ENCODE results near the gene HPCAL1.

The HPCAL1 gene

GRCh38 chr2:10284108-10284870, 18.4 kb upstream of the HPCAL1 start:
- Histone ChIP-seq H3F3A (ENCODE audit: low read depth) (no peaks in the 10 kb centered on the region), H3K4me1 (ENCODE audit: insufficient read depth, low read length, poor library complexity, severe bottlenecking) (peaks cover 25% of the 10 kb centered on the region)

DNA sequence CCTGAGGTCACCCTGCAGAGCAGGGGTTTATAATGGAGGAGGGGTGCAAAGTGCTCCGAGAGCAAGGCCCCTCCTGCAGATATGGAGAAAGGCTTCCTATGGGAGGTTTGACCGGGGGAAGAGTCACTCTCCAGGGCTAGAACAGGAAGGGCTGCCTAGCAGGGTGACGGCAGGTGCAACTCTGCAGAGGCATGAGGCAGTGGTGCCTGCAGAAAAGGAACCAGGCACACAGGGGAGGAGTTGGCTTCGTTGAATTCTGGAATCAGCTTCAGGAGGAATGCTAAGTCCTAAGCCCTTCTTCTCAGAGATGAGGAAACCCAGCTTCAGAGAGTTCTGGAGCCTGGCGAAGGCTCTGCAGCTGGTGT, 17.5 kb upstream of the HPCAL1 start:
- TF ChIP-seq, protein P1, sequence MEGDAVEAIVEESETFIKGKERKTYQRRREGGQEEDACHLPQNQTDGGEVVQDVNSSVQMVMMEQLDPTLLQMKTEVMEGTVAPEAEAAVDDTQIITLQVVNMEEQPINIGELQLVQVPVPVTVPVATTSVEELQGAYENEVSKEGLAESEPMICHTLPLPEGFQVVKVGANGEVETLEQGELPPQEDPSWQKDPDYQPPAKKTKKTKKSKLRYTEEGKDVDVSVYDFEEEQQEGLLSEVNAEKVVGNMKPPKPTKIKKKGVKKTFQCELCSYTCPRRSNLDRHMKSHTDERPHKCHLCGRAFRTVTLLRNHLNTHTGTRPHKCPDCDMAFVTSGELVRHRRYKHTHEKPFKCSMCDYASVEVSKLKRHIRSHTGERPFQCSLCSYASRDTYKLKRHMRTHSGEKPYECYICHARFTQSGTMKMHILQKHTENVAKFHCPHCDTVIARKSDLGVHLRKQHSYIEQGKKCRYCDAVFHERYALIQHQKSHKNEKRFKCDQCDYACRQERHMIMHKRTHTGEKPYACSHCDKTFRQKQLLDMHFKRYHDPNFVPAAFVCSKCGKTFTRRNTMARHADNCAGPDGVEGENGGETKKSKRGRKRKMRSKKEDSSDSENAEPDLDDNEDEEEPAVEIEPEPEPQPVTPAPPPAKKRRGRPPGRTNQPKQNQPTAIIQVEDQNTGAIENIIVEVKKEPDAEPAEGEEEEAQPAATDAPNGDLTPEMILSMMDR (conservative IDR thresholded peaks at IDR 0.05; ENCODE audit: low read length) = no peak
- TF ChIP-seq EZH2phosphoT487 (IDR thresholded peaks at IDR 0.05; ENCODE audit: borderline replicate concordance) = no peak
- no peaks in the 10 kb centered on the region for H3K79me2 ChIP-seq (ENCODE audit: insufficient read depth, low read length)
- peak overlapping the region; percentile 43 for H2AFZ ChIP-seq (ENCODE audit: low read length)
- H3K4me3 ChIP-seq (ENCODE audit: low read length, poor library complexity, severe bottlenecking) = peak overlapping the region; percentile 8
- no peaks in the 10 kb centered on the region for H3F3A ChIP-seq (ENCODE audit: low read depth)
- H3K4me2 ChIP-seq (ENCODE audit: low read depth, low read length, poor library complexity, severe bottlenecking) = peak overlapping the region; percentile 57
- H3K36me3 ChIP-seq (ENCODE audit: insufficient read depth, low read length) = no peaks in the 10 kb centered on the region
- peak overlapping the region; percentile 63 for H3K9ac ChIP-seq (ENCODE audit: low read depth, low read length, poor library complexity, severe bottlenecking)
- H3K9me3 ChIP-seq (ENCODE audit: insufficient read depth, low read depth, low read length) = no peaks in the 10 kb centered on the region
- peaks cover 25% of the 10 kb centered on the region for H3K4me1 ChIP-seq (ENCODE audit: insufficient read depth, low read length, poor library complexity, severe bottlenecking)
- no peaks in the 10 kb centered on the region for H3K27me3 ChIP-seq (ENCODE audit: insufficient read depth, low read length, poor library complexity, severe bottlenecking)
- no peaks in the 10 kb centered on the region for H4K20me1 ChIP-seq (ENCODE audit: insufficient read depth, low read length, poor library complexity, severe bottlenecking)
- H3K9me2 ChIP-seq (replicated peaks; ENCODE audit: low read depth, low read length) = no peaks in the 10 kb centered on the region

More at GRCh38 chr2:10284108-10284870, 18.4 kb upstream of the HPCAL1 start:
- Histone ChIP-seq H2AFZ (ENCODE audit: low read length) (no peak overlapping the region), H3K36me3 (ENCODE audit: insufficient read depth, low read length) (no peaks in the 10 kb centered on the region), H3K79me2 (ENCODE audit: insufficient read depth, low read length) (no peaks in the 10 kb centered on the region), H3K4me3 (ENCODE audit: low read length, poor library complexity, severe bottlenecking) (no peak overlapping the region), H3K27me3 (ENCODE audit: insufficient read depth, low read length, poor library complexity, severe bottlenecking) (no peaks in the 10 kb centered on the region), H3K4me2 (ENCODE audit: low read depth, low read length, poor library complexity, severe bottlenecking) (no peak overlapping the region), H3K9me2 (replicated peaks; ENCODE audit: low read depth, low read length) (no peaks in the 10 kb centered on the region), H3K9me3 (ENCODE audit: insufficient read depth, low read depth, low read length) (no peaks in the 10 kb centered on the region), H3K9ac (ENCODE audit: low read depth, low read length, poor library complexity, severe bottlenecking) (peak overlapping the region; percentile 63), H4K20me1 (ENCODE audit: insufficient read depth, low read length, poor library complexity, severe bottlenecking) (no peaks in the 10 kb centered on the region)
- TF ChIP-seq EZH2phosphoT487 (IDR thresholded peaks at IDR 0.05; ENCODE audit: borderline replicate concordance) = no peak
- TF ChIP-seq, protein P1 (conservative IDR thresholded peaks at IDR 0.05; ENCODE audit: low read length) = no peak

- peaks cover 25% of the 10 kb centered on the region for H3K4me1 ChIP-seq (ENCODE audit: insufficient read depth, low read length, poor library complexity, severe bottlenecking)
- no peaks in the 10 kb centered on the region for H3K27me3 ChIP-seq (ENCODE audit: insufficient read depth, low read length, poor library complexity, severe bottlenecking)
- no peaks in the 10 kb centered on the region for H3K9me3 ChIP-seq (ENCODE audit: insufficient read depth, low read depth, low read length)
- H3K36me3 ChIP-seq (ENCODE audit: insufficient read depth, low read length) = no peaks in the 10 kb centered on the region
- H3K9ac ChIP-seq (ENCODE audit: low read depth, low read length, poor library complexity, severe bottlenecking) = peak overlapping the region; percentile 63
- H3K4me3 ChIP-seq (ENCODE audit: low read length, poor library complexity, severe bottlenecking) = peak overlapping the region; percentile 8
- H3K4me2 ChIP-seq (ENCODE audit: low read depth, low read length, poor library complexity, severe bottlenecking) = peak overlapping the region; percentile 57
- H3F3A ChIP-seq (ENCODE audit: low read depth) = no peaks in the 10 kb centered on the region
- H4K20me1 ChIP-seq (ENCODE audit: insufficient read depth, low read length, poor library complexity, severe bottlenecking) = no peaks in the 10 kb centered on the region
- H2AFZ ChIP-seq (ENCODE audit: low read length) = peak overlapping the region; percentile 43
- no peaks in the 10 kb centered on the region for H3K9me2 ChIP-seq (replicated peaks; ENCODE audit: low read depth, low read length)
- no peaks in the 10 kb centered on the region for H3K79me2 ChIP-seq (ENCODE audit: insufficient read depth, low read length)
- TF ChIP-seq EZH2phosphoT487 (IDR thresholded peaks at IDR 0.05; ENCODE audit: borderline replicate concordance) = no peak
- TF ChIP-seq, protein P1 (conservative IDR thresholded peaks at IDR 0.05; ENCODE audit: low read length) = peak; percentile 35
Measured at GRCh38 chr2:10285556-10286198, 17.0 kb upstream of the HPCAL1 start.

All from Loucy (cell line).